PC-9 (cell line): ENCODE results near the gene SHBG.

ENCODE experiments used
- EZH2 ChIP-seq: fragments of 200-600 bp; sonication (generic); IDR thresholded peaks from 2 replicates; pipeline ENCODE4 v1.8.0; 2017; ENCODE audit warnings: antibody characterized with exemption, low read depth
- TF ChIP-seq, protein P1 (sequence below): fragments of 200-600 bp; sonication (generic); conservative IDR thresholded peaks from 2 replicates; pipeline ENCODE4 v1.6.1; 2017; ENCODE audit warnings: mixed run types, antibody characterized with exemption, mild to moderate bottlenecking, moderate library complexity

DNA sequence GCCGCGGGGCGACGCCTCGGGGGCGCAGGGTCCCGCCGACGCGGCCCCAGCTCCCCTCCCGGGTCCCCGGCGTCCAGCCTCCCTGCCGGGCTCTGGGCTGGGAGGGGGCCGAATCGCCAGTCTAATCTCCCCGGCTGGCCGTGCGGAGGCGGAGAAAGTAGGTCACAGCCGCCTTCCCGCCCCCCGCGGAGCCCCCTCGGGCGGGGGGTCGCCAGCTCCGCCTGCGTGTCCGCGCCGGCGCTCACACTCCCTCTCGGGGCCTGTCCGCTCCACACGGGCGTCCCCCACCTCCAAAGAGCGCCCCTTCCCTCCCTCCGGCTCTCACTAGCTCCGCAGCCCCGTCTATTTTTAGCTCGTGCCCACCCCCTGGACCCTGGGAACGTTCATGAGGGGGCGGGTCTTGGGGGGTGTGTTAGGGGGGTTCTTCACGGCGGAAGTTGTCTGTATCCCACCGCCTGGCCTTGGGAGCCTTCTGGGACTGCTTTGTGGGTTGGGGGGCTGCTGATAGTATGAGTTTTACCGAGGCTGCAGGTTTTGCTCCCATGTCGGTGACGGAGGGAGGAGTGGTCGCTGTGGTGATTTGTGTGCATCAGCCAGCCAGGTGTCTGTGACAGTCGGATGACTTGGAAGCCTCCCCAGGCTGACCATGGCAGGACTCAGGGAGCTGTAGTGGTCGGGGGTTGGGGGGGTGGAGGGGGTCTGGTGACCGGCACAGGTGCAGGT lies 21.9 kb downstream of the SHBG start:
- TF ChIP-seq, protein P1, sequence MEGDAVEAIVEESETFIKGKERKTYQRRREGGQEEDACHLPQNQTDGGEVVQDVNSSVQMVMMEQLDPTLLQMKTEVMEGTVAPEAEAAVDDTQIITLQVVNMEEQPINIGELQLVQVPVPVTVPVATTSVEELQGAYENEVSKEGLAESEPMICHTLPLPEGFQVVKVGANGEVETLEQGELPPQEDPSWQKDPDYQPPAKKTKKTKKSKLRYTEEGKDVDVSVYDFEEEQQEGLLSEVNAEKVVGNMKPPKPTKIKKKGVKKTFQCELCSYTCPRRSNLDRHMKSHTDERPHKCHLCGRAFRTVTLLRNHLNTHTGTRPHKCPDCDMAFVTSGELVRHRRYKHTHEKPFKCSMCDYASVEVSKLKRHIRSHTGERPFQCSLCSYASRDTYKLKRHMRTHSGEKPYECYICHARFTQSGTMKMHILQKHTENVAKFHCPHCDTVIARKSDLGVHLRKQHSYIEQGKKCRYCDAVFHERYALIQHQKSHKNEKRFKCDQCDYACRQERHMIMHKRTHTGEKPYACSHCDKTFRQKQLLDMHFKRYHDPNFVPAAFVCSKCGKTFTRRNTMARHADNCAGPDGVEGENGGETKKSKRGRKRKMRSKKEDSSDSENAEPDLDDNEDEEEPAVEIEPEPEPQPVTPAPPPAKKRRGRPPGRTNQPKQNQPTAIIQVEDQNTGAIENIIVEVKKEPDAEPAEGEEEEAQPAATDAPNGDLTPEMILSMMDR = no peak
- TF ChIP-seq EZH2 = no peak
